Measurements from ENCODE around the gene GIPC1.

GRCh38 chr19:14474827-14475226 is 21.1 kb downstream of the GIPC1 start:
- TF ChIP-seq CTCF (IDR thresholded peaks at IDR 0.05): no peak
- no peak for TF ChIP-seq POLR2A (IDR thresholded peaks at IDR 0.05)

All from vagina (tissue), 2 donors.